CD4-positive, alpha-beta T cell (primary cell): ENCODE measurements around the gene KRTAP4-8. TPM values are rescaled to one million over a fixed set of nuclear protein-coding genes. Genes with fewer than 3 reads are reported as not detected.
"Not testable (repeated sequence)": the region's sequence is repeated elsewhere in the genome, so short reads cannot be mapped to it uniquely, and the experiment has no call there.

Experiments used
- ATAC-seq: fragments of 200-7000 bp; cut with Tn5 transposase; one replicate; pipeline ENCODE4 v1.10.0; 2022; ENCODE audit warnings: mild to moderate bottlenecking; ENCODE audit not compliant: poor library complexity
- CTCF ChIA-PET: fragments of 350-600 bp; sonication (Branson Sonifier 250); formaldehyde crosslinking; loops from one replicate; lab custom pipeline; 2021; ENCODE audit warnings: antibody characterized with exemption, inconsistent platforms; lab: Charles Lee
- POLR2A ChIA-PET: fragments of 350-600 bp; sonication (Branson Sonifier 250); formaldehyde crosslinking; loops from one replicate; lab custom pipeline; 2021; ENCODE audit warnings: antibody characterized with exemption, inconsistent platforms; lab: Charles Lee
- DNase-seq, 14 experiments: peaks; one replicate each; pipeline ENCODE4 v3.0.0-alpha.2; 2013 to 2020; ENCODE audit warnings: mixed read lengths in 2 of 14
- H3K27ac ChIP-seq, 2 donors: one replicate each; pipeline versions ENCODE4 v1.5.1 to v1.7.0; 2013; ENCODE audit warnings: low read length in 2 of 2, low read depth in 1 of 2, mild to moderate bottlenecking in 1 of 2
- H3K27me3 ChIP-seq, 2 experiments: 1 replicate in 1 of 2; 2 replicates in 1 of 2; pipeline versions ENCODE4 v1.6.1 to v1.7.0; 2013; ENCODE audit warnings: low read length in 2 of 2, control low read depth in 1 of 2, mild to moderate bottlenecking in 1 of 2, moderate library complexity in 1 of 2; ENCODE audit not compliant: insufficient read depth in 2 of 2, control insufficient read depth in 1 of 2
- H3K36me3 ChIP-seq: one replicate; pipeline ENCODE4 v1.6.1; 2013; ENCODE audit warnings: low read length, control low read depth; ENCODE audit not compliant: insufficient read depth
- H3K4me1 ChIP-seq: one replicate; pipeline ENCODE4 v1.6.1; 2013; ENCODE audit warnings: low read length, control low read depth; ENCODE audit not compliant: insufficient read depth
- H3K4me3 ChIP-seq: one replicate; pipeline ENCODE4 v1.5.1; 2013; ENCODE audit warnings: mild to moderate bottlenecking, low read length, moderate library complexity
- H3K9me3 ChIP-seq, 2 experiments: 1 replicate in 1 of 2; 2 replicates in 1 of 2; pipeline versions ENCODE4 v1.6.1 to v1.7.0; 2013; ENCODE audit warnings: low read length in 2 of 2, mild to moderate bottlenecking in 2 of 2, control low read depth in 1 of 2, moderate library complexity in 1 of 2; ENCODE audit not compliant: control insufficient read depth in 1 of 2, insufficient read depth in 1 of 2
- H3K27ac Mint-ChIP-seq: one replicate; pipeline ENCODE4 v1.8.0; 2020; ENCODE audit warnings: mixed read lengths
- H3K27me3 Mint-ChIP-seq: one replicate; pipeline ENCODE4 v1.8.0; 2021; ENCODE audit warnings: mixed read lengths
- H3K36me3 Mint-ChIP-seq: one replicate; pipeline ENCODE4 v1.8.0; 2021; ENCODE audit warnings: low read depth, mixed read lengths
- H3K4me1 Mint-ChIP-seq: one replicate; pipeline ENCODE4 v1.8.0; 2021; ENCODE audit warnings: low read depth, mixed read lengths
- H3K4me3 Mint-ChIP-seq: one replicate; pipeline ENCODE4 v1.8.0; 2020; ENCODE audit warnings: mild to moderate bottlenecking, mixed read lengths
- H3K9me3 Mint-ChIP-seq: one replicate; pipeline ENCODE4 v1.8.0; 2020; ENCODE audit warnings: mixed read lengths
- intact Hi-C, 2 experiments: fragments of 100-400 bp; cut with DNase I in 1 of 2; cut with micrococcal nuclease in 1 of 2; formaldehyde crosslinking; loops; one replicate each; pipeline versions ENCODE4 v1.15.1 to v1.9.0; 2023 to 2025; cut with DNase I, micrococcal nuclease
- total RNA-seq, 174 experiments: library from RNA in 2 of 174; stranded (reverse) in 2 of 174; gene quantifications; one replicate each; pipeline ENCODE4 v1.2.3 and lab custom pipeline; 2021 to 2026
- TF ChIP-seq, protein P1 (sequence below): fragments of 200-600 bp; IDR thresholded peaks from one replicate; pipeline ENCODE4 v1.8.0; 2022; ENCODE audit warnings: antibody characterized with exemption, mild to moderate bottlenecking

Gene KRTAP4-8
- total RNA-seq, 2 experiments from 2014 or later = not detected

DNA sequence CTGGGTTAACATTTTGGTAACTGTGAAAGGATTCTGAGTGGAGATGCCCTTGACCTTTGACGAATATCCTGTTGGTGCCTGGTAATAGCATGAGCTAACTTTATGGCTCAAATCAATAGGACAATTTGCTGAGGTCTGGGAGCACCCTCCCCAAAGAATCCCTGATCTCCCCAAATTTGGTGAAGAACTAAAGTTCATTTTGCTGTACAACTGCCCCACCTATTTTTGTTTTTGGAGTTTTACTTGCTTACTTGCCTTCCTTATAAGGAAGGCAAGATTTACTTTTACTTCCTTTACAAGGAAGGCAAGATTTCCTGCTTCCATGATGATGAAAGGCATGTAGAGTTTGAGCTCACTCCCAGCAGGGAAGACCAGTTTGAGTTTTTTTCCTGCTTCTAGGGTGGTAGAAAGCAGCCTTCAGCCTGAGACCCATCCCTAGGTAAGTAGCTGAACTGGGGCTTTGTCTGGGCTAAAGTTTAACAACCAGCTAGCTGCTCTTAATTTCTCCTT lies 10.1 kb upstream of the KRTAP4-8 start:
- Histone ChIP-seq H3K4me3 (no peak overlapping the region), H3K27me3 (no peaks in the 10 kb centered on the region), H3K36me3 (no peaks in the 10 kb centered on the region), H3K4me1 (no peaks in the 10 kb centered on the region), H3K9me3 (no peaks in the 10 kb centered on the region), H3K27ac (no peak overlapping the region)
- ATAC-seq (no peak), DNase-seq (no peak)
- intact Hi-C loops = loop anchor here in 1 of 2 experiments (1.0 kb wide), 1 partner anchor 21 kb away; no protein-coding TSS in a partner anchor
- H3K27me3 Mint-ChIP-seq = peaks cover 14% of the 10 kb centered on the region
- H3K27ac Mint-ChIP-seq = no peak overlapping the region
- TF ChIP-seq, protein P1, sequence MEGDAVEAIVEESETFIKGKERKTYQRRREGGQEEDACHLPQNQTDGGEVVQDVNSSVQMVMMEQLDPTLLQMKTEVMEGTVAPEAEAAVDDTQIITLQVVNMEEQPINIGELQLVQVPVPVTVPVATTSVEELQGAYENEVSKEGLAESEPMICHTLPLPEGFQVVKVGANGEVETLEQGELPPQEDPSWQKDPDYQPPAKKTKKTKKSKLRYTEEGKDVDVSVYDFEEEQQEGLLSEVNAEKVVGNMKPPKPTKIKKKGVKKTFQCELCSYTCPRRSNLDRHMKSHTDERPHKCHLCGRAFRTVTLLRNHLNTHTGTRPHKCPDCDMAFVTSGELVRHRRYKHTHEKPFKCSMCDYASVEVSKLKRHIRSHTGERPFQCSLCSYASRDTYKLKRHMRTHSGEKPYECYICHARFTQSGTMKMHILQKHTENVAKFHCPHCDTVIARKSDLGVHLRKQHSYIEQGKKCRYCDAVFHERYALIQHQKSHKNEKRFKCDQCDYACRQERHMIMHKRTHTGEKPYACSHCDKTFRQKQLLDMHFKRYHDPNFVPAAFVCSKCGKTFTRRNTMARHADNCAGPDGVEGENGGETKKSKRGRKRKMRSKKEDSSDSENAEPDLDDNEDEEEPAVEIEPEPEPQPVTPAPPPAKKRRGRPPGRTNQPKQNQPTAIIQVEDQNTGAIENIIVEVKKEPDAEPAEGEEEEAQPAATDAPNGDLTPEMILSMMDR = no peak
- H3K9me3 Mint-ChIP-seq = no peaks in the 10 kb centered on the region
- H3K36me3 Mint-ChIP-seq = no peaks in the 10 kb centered on the region
- peaks cover 7% of the 10 kb centered on the region for H3K4me1 Mint-ChIP-seq
- ChIA-PET CTCF (no interaction called here), POLR2A (no interaction called here)
- no peak overlapping the region for H3K4me3 Mint-ChIP-seq

DNA sequence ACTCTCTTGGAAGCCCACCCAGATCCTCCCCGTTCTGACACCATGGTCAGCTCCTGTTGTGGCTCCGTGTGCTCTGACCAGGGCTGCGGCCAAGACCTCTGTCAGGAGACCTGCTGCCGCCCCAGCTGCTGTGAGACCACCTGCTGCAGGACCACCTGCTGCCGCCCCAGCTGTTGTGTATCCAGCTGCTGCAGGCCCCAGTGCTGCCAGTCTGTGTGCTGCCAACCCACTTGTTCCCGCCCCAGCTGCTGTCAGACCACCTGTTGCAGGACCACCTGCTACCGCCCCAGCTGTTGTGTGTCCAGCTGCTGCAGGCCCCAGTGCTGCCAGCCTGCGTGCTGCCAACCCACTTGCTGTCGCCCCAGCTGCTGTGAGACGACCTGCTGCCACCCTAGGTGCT lies 7.4 kb upstream of the KRTAP4-8 start, which contains the start of gene KRTAP4-9:
Gene KRTAP4-9 (plus strand): TSS at position 43 of the 400 bp plus-strand sequence. CDS start 0 bp downstream, at position 43.
- H3K27me3 Mint-ChIP-seq = peaks cover 14% of the 10 kb centered on the region
- DNase-seq, ATAC-seq, CTCF ChIA-PET, H3K36me3 ChIP-seq, H3K9me3 Mint-ChIP-seq, H3K36me3 Mint-ChIP-seq, H3K4me1 ChIP-seq, POLR2A ChIA-PET, H3K4me3 ChIP-seq, H3K9me3 ChIP-seq, H3K27me3 ChIP-seq, intact Hi-C loops, H3K27ac Mint-ChIP-seq, H3K27ac ChIP-seq, H3K4me3 Mint-ChIP-seq: not testable (repeated sequence)
- peaks cover 14% of the 10 kb centered on the region for H3K4me1 Mint-ChIP-seq

DNA sequence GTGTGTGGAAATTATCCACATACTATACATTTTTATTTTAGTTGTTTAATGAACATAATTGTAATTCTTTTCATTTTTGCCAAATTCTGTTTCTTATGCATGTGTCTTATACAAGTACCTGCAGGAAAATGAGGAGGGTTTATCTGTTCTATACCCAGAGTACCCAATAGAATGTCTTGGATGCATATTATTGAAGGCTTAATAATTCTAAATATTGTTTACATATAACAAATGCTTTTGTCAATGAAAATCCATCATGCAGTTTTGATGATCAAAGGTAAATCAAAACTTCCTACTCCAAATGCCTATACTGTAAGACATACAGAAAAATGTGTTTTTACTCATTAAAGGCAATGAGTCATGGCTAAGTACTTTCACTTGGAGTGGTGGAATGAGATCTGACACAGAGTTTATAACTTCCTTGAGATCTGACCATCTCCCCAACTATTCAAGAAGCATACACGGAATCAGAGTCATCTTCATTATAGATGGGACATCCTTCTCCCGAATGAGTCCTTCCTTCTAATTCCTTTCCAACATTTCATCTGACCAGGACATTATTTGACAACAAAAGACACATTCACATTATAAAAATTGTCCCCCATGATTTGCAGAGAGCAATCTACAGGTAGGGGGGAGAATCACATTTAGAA lies 6.6 kb upstream of the KRTAP4-8 start:
- intact Hi-C loops = loop anchor here in 1 of 2 experiments (5.0 kb wide), 1 partner anchor 218 kb away; no protein-coding TSS in a partner anchor

DNA sequence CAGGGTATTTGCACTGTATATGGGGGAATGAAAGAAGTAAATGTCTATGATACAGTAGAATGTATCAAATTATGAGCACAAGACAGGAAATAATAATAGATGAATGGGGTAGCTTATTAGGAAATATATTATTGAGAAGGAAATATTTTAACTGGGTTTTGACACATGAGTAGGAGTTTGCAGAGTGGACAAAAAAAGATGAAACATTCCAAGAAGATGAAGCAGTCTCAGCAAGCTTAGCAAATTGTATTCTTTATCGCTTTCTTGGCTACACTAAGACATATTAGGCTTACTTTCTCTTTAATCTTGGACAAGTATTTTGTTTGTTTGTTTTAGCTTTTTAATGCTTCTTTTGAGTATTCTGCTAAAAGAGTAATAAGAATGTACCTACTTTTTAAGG lies 6.0 kb upstream of the KRTAP4-8 start:
- H3K4me3 Mint-ChIP-seq = no peak overlapping the region
- CTCF ChIA-PET = no interaction called here

More for the DNA sequence above, 6.6 kb upstream of the KRTAP4-8 start:
- ATAC-seq, H3K27me3 ChIP-seq, H3K27ac ChIP-seq, H3K4me1 ChIP-seq, H3K27ac Mint-ChIP-seq, POLR2A ChIA-PET, H3K9me3 Mint-ChIP-seq, H3K4me3 Mint-ChIP-seq, H3K36me3 Mint-ChIP-seq, H3K4me3 ChIP-seq, CTCF ChIA-PET, H3K9me3 ChIP-seq, DNase-seq, H3K36me3 ChIP-seq: not testable (repeated sequence)
- Mint-ChIP-seq H3K27me3 (peaks cover 14% of the 10 kb centered on the region), H3K4me1 (peaks cover 23% of the 10 kb centered on the region)

More for the DNA sequence above, 6.0 kb upstream of the KRTAP4-8 start:
- Mint-ChIP-seq H3K36me3 (no peaks in the 10 kb centered on the region), H3K9me3 (no peaks in the 10 kb centered on the region), H3K27me3 (peaks cover 14% of the 10 kb centered on the region), H3K4me1 (peaks cover 22% of the 10 kb centered on the region), H3K27ac (no peak overlapping the region)
- H3K4me1 ChIP-seq = peaks cover 3% of the 10 kb centered on the region
- TF ChIP-seq, protein P1 = no peak
- H3K9me3 ChIP-seq = no peaks in the 10 kb centered on the region
- no peak for ATAC-seq
- H3K4me3 ChIP-seq = no peak overlapping the region
- no peak overlapping the region for H3K27ac ChIP-seq
- intact Hi-C loops = loop anchor here in 1 of 2 experiments (5.0 kb wide), 1 partner anchor 218 kb away; no protein-coding TSS in a partner anchor
- H3K27me3 ChIP-seq = no peaks in the 10 kb centered on the region
- no peak for DNase-seq
- POLR2A ChIA-PET = no interaction called here
- H3K36me3 ChIP-seq = no peaks in the 10 kb centered on the region
